Right lung (tissue), 10 donors: ENCODE results near the gene BEX3. TPM values are rescaled to one million over a fixed set of nuclear protein-coding genes. Genes with fewer than 3 reads are reported as not detected.
"Not testable (repeated sequence)": the region's sequence is repeated elsewhere in the genome, so short reads cannot be mapped to it uniquely, and the experiment has no call there.

Experiments used
- DNase-seq, 2 donors: peaks; one replicate each; pipeline ENCODE4 v3.0.0-alpha.2; 2013
- long read RNA-seq, 8 donors: transcript quantifications; one replicate each; lab custom pipeline, GENCODE V29; 2026
- polyA plus RNA-seq, 5 donors: library from polyadenylated mRNA; unstranded; fragments of 120-200 nt; gene quantifications; one replicate each; pipeline versions ENCODE4 v1.2.1 to v1.2.3, GENCODE V29; 2013; ENCODE audit warnings: inconsistent platforms in 1 of 5, low replicate concordance in 1 of 5; ENCODE audit not compliant: insufficient read length in 5 of 5, insufficient read depth in 1 of 5

BEX3 gene
- 100 to 1,000 TPM; 389 to 436 (median 421) TPM for polyA plus RNA-seq
- long read RNA-seq, donor 1, transcript BEX3-204 (3 exons, 913 nt) = minor isoform, 80 of 517 reads
- long read RNA-seq, donor 1, transcript BEX3-202 (2 exons, 753 nt) = minor isoform, 23 of 517 reads
- long read RNA-seq, donor 1, transcript BEX3-201 (3 exons, 921 nt) = major isoform, 359 of 517 reads
- long read RNA-seq, donor 1, partial matches to known transcripts = 54 of 517 reads
- long read RNA-seq, donor 1, other reads (novel, unspliced or antisense) = 0 of 517 reads
- long read RNA-seq, donor 2, transcript BEX3-202 (2 exons, 753 nt) = minor isoform, 20 of 296 reads
- long read RNA-seq, donor 2, transcript BEX3-201 (3 exons, 921 nt) = major isoform, 212 of 296 reads
- long read RNA-seq, donor 2, transcript BEX3-204 (3 exons, 913 nt) = minor isoform, 45 of 296 reads
- long read RNA-seq, donor 2, partial matches to known transcripts = 19 of 296 reads
- long read RNA-seq, donor 2, other reads (novel, unspliced or antisense) = 0 of 296 reads
- long read RNA-seq, donor 3, transcript BEX3-202 (2 exons, 753 nt) = minor isoform, 19 of 405 reads
- long read RNA-seq, donor 3, transcript BEX3-204 (3 exons, 913 nt) = minor isoform, 71 of 405 reads
- long read RNA-seq, donor 3, transcript BEX3-201 (3 exons, 921 nt) = major isoform, 275 of 405 reads
- long read RNA-seq, donor 3, partial matches to known transcripts = 16 of 405 reads
- long read RNA-seq, donor 3, other reads (novel, unspliced or antisense) = 24 of 405 reads
- long read RNA-seq, donor 4, transcript BEX3-202 (2 exons, 753 nt) = minor isoform, 12 of 249 reads
- long read RNA-seq, donor 4, transcript BEX3-201 (3 exons, 921 nt) = major isoform, 169 of 249 reads
- long read RNA-seq, donor 4, transcript BEX3-204 (3 exons, 913 nt) = minor isoform, 43 of 249 reads
- long read RNA-seq, donor 4, partial matches to known transcripts = 25 of 249 reads
- long read RNA-seq, donor 4, other reads (novel, unspliced or antisense) = 0 of 249 reads
- long read RNA-seq, donor 5, transcript BEX3-204 (3 exons, 913 nt) = minor isoform, 127 of 597 reads
- long read RNA-seq, donor 5, transcript BEX3-202 (2 exons, 753 nt) = minor isoform, 20 of 597 reads
- long read RNA-seq, donor 5, transcript BEX3-201 (3 exons, 921 nt) = major isoform, 379 of 597 reads
- long read RNA-seq, donor 5, partial matches to known transcripts = 63 of 597 reads
- long read RNA-seq, donor 5, other reads (novel, unspliced or antisense) = 6 of 597 reads
- long read RNA-seq, donor 6, transcript BEX3-202 (2 exons, 753 nt) = minor isoform, 26 of 461 reads
- long read RNA-seq, donor 6, transcript BEX3-201 (3 exons, 921 nt) = major isoform, 308 of 461 reads
- long read RNA-seq, donor 6, transcript BEX3-204 (3 exons, 913 nt) = minor isoform, 91 of 461 reads
- long read RNA-seq, donor 6, partial matches to known transcripts = 11 of 461 reads
- long read RNA-seq, donor 6, other reads (novel, unspliced or antisense) = 25 of 461 reads
- long read RNA-seq, donor 7, transcript BEX3-204 (3 exons, 913 nt) = minor isoform, 42 of 241 reads
- long read RNA-seq, donor 7, transcript BEX3-201 (3 exons, 921 nt) = major isoform, 177 of 241 reads
- long read RNA-seq, donor 7, transcript BEX3-202 (2 exons, 753 nt) = minor isoform, 9 of 241 reads
- long read RNA-seq, donor 7, partial matches to known transcripts = 12 of 241 reads
- long read RNA-seq, donor 7, other reads (novel, unspliced or antisense) = 0 of 241 reads
- long read RNA-seq, donor 8, transcript BEX3-202 (2 exons, 753 nt) = minor isoform, 8 of 171 reads
- long read RNA-seq, donor 8, transcript BEX3-204 (3 exons, 913 nt) = minor isoform, 36 of 171 reads
- long read RNA-seq, donor 8, transcript BEX3-201 (3 exons, 921 nt) = major isoform, 109 of 171 reads
- long read RNA-seq, donor 8, partial matches to known transcripts = 5 of 171 reads
- long read RNA-seq, donor 8, other reads (novel, unspliced or antisense) = 12 of 171 reads

GRCh38 chrX:103376118-103376978, at the start of gene BEX3:
Gene BEX3 (plus strand): TSS chrX:103376538. CDS start chrX:103377522, 984 bp downstream.
- DNase-seq = peak; percentile 63 to 64

GRCh38 chrX:103329991-103330390, 46.3 kb upstream of the BEX3 start, which contains the start of gene TCEAL7:
Gene TCEAL7 (plus strand): TSS chrX:103330239. CDS start chrX:103331404, 1,165 bp downstream.
- peak; percentile 40 to 42 for DNase-seq

- DNase-seq = peak; percentile 17 to 23
Measured at GRCh38 chrX:103330681-103331288, 45.6 kb upstream of the BEX3 start.

GRCh38 chrX:103338663-103339062, 37.7 kb upstream of the BEX3 start:
- no peak for DNase-seq

GRCh38 chrX:103343105-103343504, 33.2 kb upstream of the BEX3 start:
- peak in 1 of 2 donors; percentile 8 for DNase-seq

GRCh38 chrX:103344606-103345005, 31.7 kb upstream of the BEX3 start:
- DNase-seq = no peak

GRCh38 chrX:103347682-103348397, 28.5 kb upstream of the BEX3 start:
- no peak for DNase-seq

GRCh38 chrX:103356130-103356798, 20.1 kb upstream of the BEX3 start, which contains the start of gene TCEAL9:
Gene TCEAL9 (plus strand): TSS chrX:103356506. CDS start chrX:103357685, 1,179 bp downstream.
- DNase-seq = peak; percentile 75 to 83

- DNase-seq = peak; percentile 33 to 45
Measured at GRCh38 chrX:103356858-103357257, 19.5 kb upstream of the BEX3 start.

GRCh38 chrX:103357871-103358270, 18.5 kb upstream of the BEX3 start:
- DNase-seq = no peak

- not testable (repeated sequence) for DNase-seq
Measured at GRCh38 chrX:103359605-103360004, 16.7 kb upstream of the BEX3 start.

GRCh38 chrX:103360092-103360491, 16.2 kb upstream of the BEX3 start:
- DNase-seq = no peak

- DNase-seq = no peak
Measured at GRCh38 chrX:103360916-103361315, 15.4 kb upstream of the BEX3 start.

GRCh38 chrX:103361798-103362197, 14.5 kb upstream of the BEX3 start:
- no peak for DNase-seq

- DNase-seq = no peak
Measured at GRCh38 chrX:103362474-103362873, 13.9 kb upstream of the BEX3 start.

GRCh38 chrX:103363046-103363445, 13.3 kb upstream of the BEX3 start:
- no peak for DNase-seq

- DNase-seq = no peak
Measured at GRCh38 chrX:103367502-103367901, 8.8 kb upstream of the BEX3 start.
